GM13976 (cell line): ENCODE results near the gene TMEM59L.
A peak's percentile ranks its signal among the peaks of the same experiment; 100 is the strongest.
"Not testable (repeated sequence)": the region's sequence is repeated elsewhere in the genome, so short reads cannot be mapped to it uniquely, and the experiment has no call there.

Experiments used
- DNase-seq: peaks from one replicate; pipeline ENCODE4 v3.0.0; 2012; ENCODE audit warnings: low spot score
- CTCF ChIP-seq: IDR thresholded peaks from 2 replicates; pipeline ENCODE4 v1.5.1; 2012; ENCODE audit warnings: borderline replicate concordance, mild to moderate bottlenecking; ENCODE audit not compliant: insufficient read depth; ENCODE audit errors: extremely low read depth, missing control alignments, control extremely low read depth
- in situ Hi-C: fragments of 300-500 bp; cut with MboI; formaldehyde crosslinking; loops from one replicate; pipeline ENCODE4 v1.12.0; 2022; ENCODE audit warnings: low sequenced_read_pairs, mixed read lengths, inconsistent platforms; ENCODE audit not compliant: unreplicated experiment

TMEM59L gene

GRCh38 chr19:18594824-18595373 is 17.8 kb upstream of the TMEM59L start:
- peak; percentile 64 for DNase-seq
- TF ChIP-seq CTCF: no peak
- in situ Hi-C loops: no loop called here

GRCh38 chr19:18595475-18595874 is 17.2 kb upstream of the TMEM59L start:
- DNase-seq: no peak
- in situ Hi-C loops: no loop called here

GRCh38 chr19:18596752-18597157 is 15.9 kb upstream of the TMEM59L start:
- TF ChIP-seq CTCF: no peak
- in situ Hi-C loops: no loop called here
- peak; percentile 67 for DNase-seq

More at GRCh38 chr19:18595475-18595874, 17.2 kb upstream of the TMEM59L start:
- TF ChIP-seq CTCF: no peak

GRCh38 chr19:18597809-18598660 is 14.6 kb upstream of the TMEM59L start:
- in situ Hi-C loops: no loop called here
- no peak for TF ChIP-seq CTCF
- DNase-seq: peak; percentile 31

GRCh38 chr19:18599485-18599884 is 13.2 kb upstream of the TMEM59L start:
- TF ChIP-seq CTCF: no peak
- DNase-seq: peak; percentile 28
- in situ Hi-C loops: no loop called here

- in situ Hi-C loops, DNase-seq: not testable (repeated sequence)
Measured at GRCh38 chr19:18600692-18601397, 11.8 kb upstream of the TMEM59L start.

- TF ChIP-seq CTCF: no peak
- in situ Hi-C loops: no loop called here
- DNase-seq: no peak
Measured at GRCh38 chr19:18601875-18602274, 10.8 kb upstream of the TMEM59L start.
